ENCODE data around the gene AP3D1.

AP3D1 gene

DNA sequence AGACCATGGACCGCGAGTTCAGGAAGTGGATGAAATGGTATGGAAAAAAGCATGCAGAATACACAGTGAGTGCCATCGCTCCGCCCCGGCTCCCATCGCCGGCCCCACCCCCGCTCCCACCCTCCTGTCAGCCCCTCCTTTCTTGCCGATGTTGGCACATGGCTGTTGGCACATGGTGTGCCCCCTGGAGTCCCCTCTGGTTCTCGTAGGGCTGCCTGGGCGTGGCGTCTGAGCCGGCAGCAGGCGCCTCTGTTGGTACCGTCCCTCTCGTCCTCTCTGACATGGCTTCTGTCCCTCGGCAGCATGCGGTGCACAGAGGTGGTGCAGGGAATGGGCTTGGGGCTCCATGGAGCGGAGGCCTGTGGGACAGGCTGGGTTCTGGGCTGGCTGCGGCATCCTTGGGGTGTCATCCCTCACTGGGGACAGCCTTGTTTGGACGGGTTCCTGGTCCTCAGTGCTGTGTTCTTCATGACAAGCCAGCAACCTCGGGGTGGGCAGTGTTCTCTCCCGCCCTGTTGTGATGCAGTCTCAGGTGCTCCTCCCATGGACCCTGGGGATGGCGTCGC is 43.2 kb upstream of the AP3D1 start:
- H3K9ac ChIP-seq, result no peak overlapping the region
- TF ChIP-seq, protein P1, sequence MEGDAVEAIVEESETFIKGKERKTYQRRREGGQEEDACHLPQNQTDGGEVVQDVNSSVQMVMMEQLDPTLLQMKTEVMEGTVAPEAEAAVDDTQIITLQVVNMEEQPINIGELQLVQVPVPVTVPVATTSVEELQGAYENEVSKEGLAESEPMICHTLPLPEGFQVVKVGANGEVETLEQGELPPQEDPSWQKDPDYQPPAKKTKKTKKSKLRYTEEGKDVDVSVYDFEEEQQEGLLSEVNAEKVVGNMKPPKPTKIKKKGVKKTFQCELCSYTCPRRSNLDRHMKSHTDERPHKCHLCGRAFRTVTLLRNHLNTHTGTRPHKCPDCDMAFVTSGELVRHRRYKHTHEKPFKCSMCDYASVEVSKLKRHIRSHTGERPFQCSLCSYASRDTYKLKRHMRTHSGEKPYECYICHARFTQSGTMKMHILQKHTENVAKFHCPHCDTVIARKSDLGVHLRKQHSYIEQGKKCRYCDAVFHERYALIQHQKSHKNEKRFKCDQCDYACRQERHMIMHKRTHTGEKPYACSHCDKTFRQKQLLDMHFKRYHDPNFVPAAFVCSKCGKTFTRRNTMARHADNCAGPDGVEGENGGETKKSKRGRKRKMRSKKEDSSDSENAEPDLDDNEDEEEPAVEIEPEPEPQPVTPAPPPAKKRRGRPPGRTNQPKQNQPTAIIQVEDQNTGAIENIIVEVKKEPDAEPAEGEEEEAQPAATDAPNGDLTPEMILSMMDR (conservative IDR thresholded peaks at IDR 0.05; ENCODE audit: low read depth, low read length), result no peak
- no peak overlapping the region for H3K27ac ChIP-seq
- H3K4me1 ChIP-seq (ENCODE audit: low read depth, poor library complexity, severe bottlenecking), result no peaks in the 10 kb centered on the region
- no peaks in the 10 kb centered on the region for H3K27me3 ChIP-seq (ENCODE audit: insufficient read depth, low read depth)
- no peaks in the 10 kb centered on the region for H4K20me1 ChIP-seq (ENCODE audit: insufficient read depth)
- no peak overlapping the region for H3K4me3 ChIP-seq (IDR thresholded peaks at IDR 0.05; ENCODE audit: insufficient read depth, low read depth, low read length)
- no peak overlapping the region for H3K4me2 ChIP-seq
- no peaks in the 10 kb centered on the region for H3K79me2 ChIP-seq (ENCODE audit: insufficient read depth, low read depth)
- no peak overlapping the region for H2AFZ ChIP-seq (ENCODE audit: low read depth)
- peaks cover 3% of the 10 kb centered on the region; the same call in 1 of the 2 replicates for H3K36me3 ChIP-seq (ENCODE audit: insufficient read depth)

DNA sequence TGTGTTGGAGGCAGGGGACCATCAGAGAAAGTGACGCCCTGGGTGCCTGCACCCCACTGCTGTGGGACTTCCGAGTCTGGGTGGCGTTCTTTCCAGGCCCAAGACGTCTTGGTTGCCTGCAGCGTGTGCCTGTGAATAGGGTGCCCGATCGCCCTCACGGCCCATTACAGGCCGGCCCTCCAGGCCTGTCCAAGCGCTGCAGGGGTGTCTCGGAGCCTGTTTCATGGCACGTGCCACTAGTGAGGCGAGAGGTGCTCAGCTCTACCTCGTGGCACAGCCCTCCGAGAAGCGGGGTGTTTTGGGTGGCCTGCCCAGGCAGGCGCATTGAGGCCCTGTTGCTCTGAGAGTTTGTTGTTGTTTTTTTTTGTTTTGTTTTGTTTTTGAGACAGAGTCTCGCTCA is 42.4 kb upstream of the AP3D1 start:
- H3K36me3 ChIP-seq (ENCODE audit: insufficient read depth), result peaks cover 3% of the 10 kb centered on the region; the same call in 1 of the 2 replicates
- H4K20me1 ChIP-seq (ENCODE audit: insufficient read depth), result no peaks in the 10 kb centered on the region
- H3K4me1 ChIP-seq (ENCODE audit: low read depth, poor library complexity, severe bottlenecking), result no peaks in the 10 kb centered on the region
- no peak overlapping the region for H3K4me3 ChIP-seq (IDR thresholded peaks at IDR 0.05; ENCODE audit: insufficient read depth, low read depth, low read length)
- no peaks in the 10 kb centered on the region for H3K27me3 ChIP-seq (ENCODE audit: insufficient read depth, low read depth)
- H3K27ac ChIP-seq, result no peak overlapping the region
- no peak overlapping the region for H3K9ac ChIP-seq
- H2AFZ ChIP-seq (ENCODE audit: low read depth), result no peak overlapping the region
- H3K79me2 ChIP-seq (ENCODE audit: insufficient read depth, low read depth), result no peaks in the 10 kb centered on the region
- no peak overlapping the region for H3K4me2 ChIP-seq
- TF ChIP-seq, protein P1 (conservative IDR thresholded peaks at IDR 0.05; ENCODE audit: low read depth, low read length), result no peak

DNA sequence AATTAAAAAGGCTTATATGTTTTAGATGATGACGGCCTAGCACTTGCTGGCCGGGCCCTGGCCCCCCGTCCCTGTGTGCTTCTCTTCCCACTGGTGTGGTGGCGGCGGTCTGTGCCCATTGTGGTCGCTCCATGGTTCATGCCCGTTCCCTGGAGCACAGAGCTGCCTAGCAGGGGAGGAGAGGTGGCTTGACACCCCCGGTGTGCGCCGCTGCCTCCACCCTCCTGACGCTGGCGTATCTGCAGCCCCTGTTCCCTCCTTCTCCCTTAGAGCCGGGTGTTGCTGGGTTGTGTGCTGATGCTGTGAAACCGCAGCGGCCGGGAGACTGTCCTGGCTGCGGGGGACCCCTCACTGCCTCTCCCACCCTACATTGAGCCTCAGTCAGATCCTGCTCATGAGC is 41.5 kb upstream of the AP3D1 start:
- peaks cover 3% of the 10 kb centered on the region; the same call in 1 of the 2 replicates for H3K36me3 ChIP-seq (ENCODE audit: insufficient read depth)
- H3K4me1 ChIP-seq (ENCODE audit: low read depth, poor library complexity, severe bottlenecking), result no peaks in the 10 kb centered on the region
- H3K4me3 ChIP-seq (IDR thresholded peaks at IDR 0.05; ENCODE audit: insufficient read depth, low read depth, low read length), result no peak overlapping the region
- no peaks in the 10 kb centered on the region for H4K20me1 ChIP-seq (ENCODE audit: insufficient read depth)
- TF ChIP-seq, protein P1 (conservative IDR thresholded peaks at IDR 0.05; ENCODE audit: low read depth, low read length), result no peak
- no peak overlapping the region for H3K9ac ChIP-seq
- H3K27me3 ChIP-seq (ENCODE audit: insufficient read depth, low read depth), result no peaks in the 10 kb centered on the region
- no peak overlapping the region for H2AFZ ChIP-seq (ENCODE audit: low read depth)
- no peaks in the 10 kb centered on the region for H3K79me2 ChIP-seq (ENCODE audit: insufficient read depth, low read depth)
- H3K4me2 ChIP-seq, result no peak overlapping the region
- no peak overlapping the region for H3K27ac ChIP-seq

DNA sequence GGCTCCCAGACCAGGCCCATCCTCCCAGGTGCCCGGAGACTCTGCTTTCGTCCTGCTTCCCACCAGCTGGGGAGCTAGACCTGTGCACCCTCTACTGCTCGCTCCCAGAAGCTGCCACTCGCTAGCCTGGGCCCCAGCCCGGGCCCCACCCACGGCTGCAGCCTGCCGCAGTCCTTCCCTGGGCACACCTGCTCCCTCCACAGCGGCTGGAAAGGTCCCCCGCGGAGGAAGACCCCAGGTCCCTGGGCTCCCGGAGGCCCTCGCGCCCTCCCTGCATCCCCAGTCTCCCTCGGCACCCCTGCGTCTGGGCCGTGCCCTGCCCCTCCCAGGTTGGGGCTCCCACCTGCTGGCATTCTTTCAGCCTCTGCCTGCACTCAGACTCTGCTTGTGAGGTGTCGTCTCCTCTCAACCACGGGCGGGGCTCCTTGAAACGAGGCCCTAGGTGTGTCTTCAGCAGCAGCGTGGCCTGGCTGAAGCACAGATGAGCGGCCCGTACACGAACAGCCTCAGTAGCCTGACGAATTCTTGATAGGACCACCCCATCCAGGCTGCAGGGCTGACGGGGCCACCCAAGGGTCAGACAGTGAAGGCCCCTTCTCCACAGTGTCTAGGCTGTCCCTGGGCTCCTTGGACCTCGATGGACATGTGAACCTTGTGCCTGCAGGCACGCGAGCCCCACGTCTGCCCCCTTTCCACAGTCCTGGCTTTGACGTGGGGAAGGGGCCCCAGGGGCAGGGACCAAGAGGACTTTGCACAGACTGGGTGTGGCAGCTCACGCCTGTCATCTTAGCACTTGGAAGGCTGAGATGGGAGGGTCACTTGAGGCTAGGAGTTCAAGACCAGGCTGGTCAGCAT is 40.3 kb upstream of the AP3D1 start:
- H3K27ac ChIP-seq, result no peak overlapping the region
- no peak overlapping the region for H3K4me3 ChIP-seq (IDR thresholded peaks at IDR 0.05; ENCODE audit: insufficient read depth, low read depth, low read length)
- H2AFZ ChIP-seq (ENCODE audit: low read depth), result no peak overlapping the region
- H4K20me1 ChIP-seq (ENCODE audit: insufficient read depth), result no peaks in the 10 kb centered on the region
- no peak overlapping the region for H3K9ac ChIP-seq
- H3K27me3 ChIP-seq (ENCODE audit: insufficient read depth, low read depth), result no peaks in the 10 kb centered on the region
- no peaks in the 10 kb centered on the region for H3K4me1 ChIP-seq (ENCODE audit: low read depth, poor library complexity, severe bottlenecking)
- H3K36me3 ChIP-seq (ENCODE audit: insufficient read depth), result peaks cover 3% of the 10 kb centered on the region; the same call in 1 of the 2 replicates
- H3K4me2 ChIP-seq, result no peak overlapping the region
- TF ChIP-seq, protein P1 (conservative IDR thresholded peaks at IDR 0.05; ENCODE audit: low read depth, low read length), result no peak
- no peaks in the 10 kb centered on the region for H3K79me2 ChIP-seq (ENCODE audit: insufficient read depth, low read depth)
